ENCODE data around the gene GNG13. TPM values are rescaled to one million over a fixed set of nuclear protein-coding genes. Genes with fewer than 3 reads are reported as not detected.
A peak's percentile ranks its signal among the peaks of the same experiment; 100 is the strongest.

GNG13 gene
- total RNA-seq, 1 donor from 2014 or later: not detected

DNA sequence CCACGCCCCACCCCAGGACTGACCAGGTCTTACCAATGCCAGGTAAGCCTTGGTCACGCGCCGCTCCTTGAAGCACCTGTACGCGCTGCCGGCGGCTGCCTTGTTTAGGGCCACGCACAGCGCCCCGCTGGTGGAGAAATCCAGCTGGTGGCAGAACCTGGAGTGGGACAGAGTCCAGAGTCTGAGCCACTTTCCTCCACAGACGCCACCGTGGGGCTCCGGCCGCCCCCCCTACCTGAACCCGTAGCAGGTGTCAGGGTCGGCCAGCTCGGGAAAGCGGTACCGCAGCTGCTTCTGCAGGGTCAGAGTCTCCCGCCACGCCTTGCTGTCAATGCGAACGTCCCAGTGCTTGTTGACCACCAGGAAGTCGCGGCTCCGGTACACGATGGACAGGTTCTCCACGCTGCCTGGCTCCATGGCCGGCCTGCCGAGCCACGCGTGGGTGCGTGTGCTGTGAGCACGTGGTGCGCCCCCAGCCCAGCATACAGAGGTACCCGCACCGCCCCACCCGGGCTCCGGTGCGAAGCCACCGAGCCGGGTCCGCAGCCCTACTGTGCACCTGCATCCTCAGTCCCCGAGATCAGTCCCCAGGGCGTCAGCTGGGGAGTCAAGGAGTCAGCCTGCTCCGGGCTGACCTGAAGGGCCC, 13.1 kb downstream of the GNG13 start:
- DNase-seq (ENCODE audit: low read depth): no peak
- H3K36me3 ChIP-seq (ENCODE audit: control insufficient read depth, insufficient read depth, low read length): no peaks in the 10 kb centered on the region
- TF ChIP-seq, protein P1, sequence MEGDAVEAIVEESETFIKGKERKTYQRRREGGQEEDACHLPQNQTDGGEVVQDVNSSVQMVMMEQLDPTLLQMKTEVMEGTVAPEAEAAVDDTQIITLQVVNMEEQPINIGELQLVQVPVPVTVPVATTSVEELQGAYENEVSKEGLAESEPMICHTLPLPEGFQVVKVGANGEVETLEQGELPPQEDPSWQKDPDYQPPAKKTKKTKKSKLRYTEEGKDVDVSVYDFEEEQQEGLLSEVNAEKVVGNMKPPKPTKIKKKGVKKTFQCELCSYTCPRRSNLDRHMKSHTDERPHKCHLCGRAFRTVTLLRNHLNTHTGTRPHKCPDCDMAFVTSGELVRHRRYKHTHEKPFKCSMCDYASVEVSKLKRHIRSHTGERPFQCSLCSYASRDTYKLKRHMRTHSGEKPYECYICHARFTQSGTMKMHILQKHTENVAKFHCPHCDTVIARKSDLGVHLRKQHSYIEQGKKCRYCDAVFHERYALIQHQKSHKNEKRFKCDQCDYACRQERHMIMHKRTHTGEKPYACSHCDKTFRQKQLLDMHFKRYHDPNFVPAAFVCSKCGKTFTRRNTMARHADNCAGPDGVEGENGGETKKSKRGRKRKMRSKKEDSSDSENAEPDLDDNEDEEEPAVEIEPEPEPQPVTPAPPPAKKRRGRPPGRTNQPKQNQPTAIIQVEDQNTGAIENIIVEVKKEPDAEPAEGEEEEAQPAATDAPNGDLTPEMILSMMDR (IDR thresholded peaks at IDR 0.05; ENCODE audit: insufficient read depth, low read length, poor library complexity, severe bottlenecking): no peak
- H3K27me3 ChIP-seq (ENCODE audit: control insufficient read depth, insufficient read depth, low read length): peaks cover 9% of the 10 kb centered on the region
- H3K4me3 ChIP-seq (ENCODE audit: low read depth, low read length): peak overlapping the region; percentile 94

DNA sequence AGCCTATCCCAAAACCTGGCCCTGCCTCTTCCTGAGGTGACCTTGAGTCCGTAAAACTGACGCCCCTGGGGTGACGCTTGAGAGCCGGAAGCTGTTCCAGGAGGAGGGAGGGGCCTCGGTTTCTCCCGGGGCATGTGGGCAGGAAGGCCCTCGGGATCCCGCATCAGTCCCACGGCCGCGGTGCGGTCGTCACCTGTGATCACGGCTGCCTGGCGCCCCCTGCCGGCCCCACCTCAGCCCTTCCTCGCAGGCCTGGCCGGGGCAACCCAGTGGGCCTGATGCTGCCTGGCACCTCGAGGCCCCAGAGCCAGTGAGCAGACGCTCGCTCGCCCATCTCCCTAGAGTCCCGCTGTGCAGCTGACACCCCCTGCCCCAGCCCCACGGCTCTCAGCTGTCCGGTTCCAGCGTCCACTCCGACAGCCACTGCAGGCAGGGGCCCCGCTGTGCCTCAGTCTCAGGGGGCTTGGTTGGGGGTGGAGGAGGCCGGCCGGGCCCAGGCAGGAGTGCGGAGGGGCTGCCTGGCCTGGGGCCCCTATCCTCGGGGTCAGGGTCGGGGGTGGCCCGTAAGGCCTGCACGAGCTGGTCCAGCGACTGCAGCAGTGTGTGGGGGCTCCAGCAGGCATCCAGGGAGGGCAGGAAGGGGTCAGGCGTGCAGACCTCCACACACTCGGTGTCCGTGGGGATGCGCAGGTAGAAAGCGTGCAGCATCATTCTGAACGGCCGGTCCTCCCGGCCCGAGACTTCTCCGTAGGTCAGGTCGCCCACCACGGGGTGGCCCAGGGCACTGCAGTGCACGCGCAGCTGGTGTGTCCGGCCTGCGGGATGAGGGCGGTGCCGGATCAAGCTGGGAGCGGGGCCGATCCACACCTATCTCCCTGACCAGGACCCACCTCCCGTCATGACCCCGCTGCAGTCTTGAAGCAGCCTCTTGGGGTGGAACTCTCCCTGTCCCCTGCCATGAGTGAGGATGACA, 14.7 kb downstream of the GNG13 start:
- TF ChIP-seq, protein P1 (IDR thresholded peaks at IDR 0.05; ENCODE audit: insufficient read depth, low read length, poor library complexity, severe bottlenecking): peak; percentile 85
- no peak overlapping the region for H3K4me3 ChIP-seq (ENCODE audit: low read depth, low read length)

DNA sequence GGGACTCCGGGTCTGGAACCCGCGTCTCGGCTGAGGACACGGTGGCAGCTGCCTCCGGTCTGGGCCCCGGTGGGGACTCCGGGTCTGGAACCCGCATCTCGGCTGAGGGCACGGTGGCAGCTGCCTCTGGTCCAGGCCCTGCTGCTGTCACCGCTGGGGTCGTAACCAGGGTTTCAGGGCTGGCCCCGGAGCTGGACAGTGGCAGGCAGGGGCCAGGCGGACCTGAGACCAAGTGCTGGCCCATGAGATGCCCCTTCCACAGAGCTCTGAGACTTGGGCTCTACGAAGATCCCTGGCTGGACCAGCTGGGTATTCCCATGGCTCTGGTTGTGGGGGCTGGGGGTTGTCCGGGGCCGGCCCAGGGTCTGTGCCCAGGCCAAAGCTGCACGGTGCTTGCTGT, 16.1 kb downstream of the GNG13 start:
- Histone ChIP-seq H3K27me3 (ENCODE audit: control insufficient read depth, insufficient read depth, low read length) (peaks cover 21% of the 10 kb centered on the region), H3K4me3 (ENCODE audit: low read depth, low read length) (no peak overlapping the region), H3K36me3 (ENCODE audit: control insufficient read depth, insufficient read depth, low read length) (no peaks in the 10 kb centered on the region)
- TF ChIP-seq, protein P1 (IDR thresholded peaks at IDR 0.05; ENCODE audit: insufficient read depth, low read length, poor library complexity, severe bottlenecking): no peak
- DNase-seq (ENCODE audit: low read depth): no peak

More for the DNA sequence above, 14.7 kb downstream of the GNG13 start:
- no peak for DNase-seq (ENCODE audit: low read depth)
- Histone ChIP-seq H3K36me3 (ENCODE audit: control insufficient read depth, insufficient read depth, low read length) (no peaks in the 10 kb centered on the region), H3K27me3 (ENCODE audit: control insufficient read depth, insufficient read depth, low read length) (peaks cover 20% of the 10 kb centered on the region)

DNA sequence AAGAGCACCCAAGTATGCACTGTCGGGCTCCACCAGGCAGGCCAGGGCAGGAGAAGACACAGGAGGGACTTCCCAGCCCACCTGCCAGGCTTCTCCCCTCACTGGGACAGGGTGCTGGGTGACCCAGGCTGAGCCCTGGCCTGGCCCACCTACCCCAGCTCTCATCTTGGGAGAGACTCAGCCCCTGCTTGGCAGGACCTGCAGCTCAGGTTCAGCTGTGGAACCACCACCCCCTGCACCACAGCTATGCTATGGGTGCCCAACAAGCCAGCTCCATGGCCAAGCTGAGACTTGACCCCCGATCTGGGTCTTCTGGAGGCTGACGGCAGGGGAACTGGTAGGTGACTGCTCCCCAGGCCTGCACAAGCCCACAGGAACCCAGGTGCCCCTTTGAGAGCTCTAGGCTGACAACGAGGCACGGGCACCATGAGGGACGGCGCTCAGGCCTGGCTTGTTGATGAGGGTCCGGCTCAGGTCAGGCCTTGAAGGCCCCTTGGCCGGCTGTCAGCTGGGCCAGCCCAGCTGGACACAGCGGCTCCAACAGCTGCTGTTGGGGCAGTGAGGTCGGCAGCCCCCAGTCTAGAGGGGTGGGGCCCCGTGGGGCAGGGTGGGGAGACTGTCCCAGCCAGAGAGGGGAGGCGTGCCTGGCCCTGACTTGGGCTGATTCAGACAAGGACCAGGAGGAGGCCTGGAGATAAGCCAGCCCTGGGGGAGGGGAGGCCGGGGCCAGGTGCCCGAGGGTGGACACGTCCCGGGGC, 17.0 kb downstream of the GNG13 start:
- H3K27me3 ChIP-seq (ENCODE audit: control insufficient read depth, insufficient read depth, low read length): peaks cover 21% of the 10 kb centered on the region
- TF ChIP-seq, protein P1 (IDR thresholded peaks at IDR 0.05; ENCODE audit: insufficient read depth, low read length, poor library complexity, severe bottlenecking): no peak
- no peak overlapping the region for H3K4me3 ChIP-seq (ENCODE audit: low read depth, low read length)
- no peak for DNase-seq (ENCODE audit: low read depth)
- no peaks in the 10 kb centered on the region for H3K36me3 ChIP-seq (ENCODE audit: control insufficient read depth, insufficient read depth, low read length)

DNA sequence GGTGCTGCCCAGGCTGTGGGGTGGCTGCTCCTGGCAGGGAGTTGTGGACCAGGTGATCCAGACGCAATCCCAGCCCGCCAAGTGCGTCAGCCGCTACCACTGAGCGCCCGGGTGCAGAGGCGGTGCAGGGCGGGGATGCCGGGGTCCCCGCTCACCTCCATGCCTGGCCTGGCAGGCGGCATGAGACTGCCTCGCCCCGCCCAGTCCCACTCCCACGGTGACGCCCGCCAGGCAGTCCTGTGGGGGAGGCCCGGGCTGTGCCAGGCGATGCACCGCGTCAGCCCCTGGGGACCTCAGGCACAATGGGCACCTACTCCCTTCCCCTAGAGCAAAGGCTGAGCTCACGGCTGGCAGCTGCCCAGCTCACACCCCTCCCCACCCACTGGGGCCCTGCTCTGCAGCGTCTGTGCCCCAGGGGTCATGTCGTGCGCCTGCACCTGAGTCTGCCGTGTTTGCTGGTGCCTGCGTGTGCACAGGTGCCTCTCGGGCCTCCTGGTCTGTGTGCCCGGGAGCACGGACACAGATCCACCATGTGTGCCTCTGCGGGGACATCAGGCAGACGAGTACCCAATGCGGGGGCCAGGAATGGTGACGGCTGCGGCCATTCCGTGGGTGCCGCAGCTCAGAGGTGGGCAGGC, 17.6 kb downstream of the GNG13 start:
- Histone ChIP-seq H3K36me3 (ENCODE audit: control insufficient read depth, insufficient read depth, low read length) (no peaks in the 10 kb centered on the region), H3K4me3 (ENCODE audit: low read depth, low read length) (no peak overlapping the region), H3K27me3 (ENCODE audit: control insufficient read depth, insufficient read depth, low read length) (peaks cover 21% of the 10 kb centered on the region)
- TF ChIP-seq, protein P1 (IDR thresholded peaks at IDR 0.05; ENCODE audit: insufficient read depth, low read length, poor library complexity, severe bottlenecking): no peak
- DNase-seq (ENCODE audit: low read depth): no peak

Measured in kidney epithelial cell (primary cell).